ENCODE measurements around the gene SMIM14.
"Not testable (repeated sequence)": the region's sequence is repeated elsewhere in the genome, so short reads cannot be mapped to it uniquely, and the experiment has no call there.

The SMIM14 gene

DNA sequence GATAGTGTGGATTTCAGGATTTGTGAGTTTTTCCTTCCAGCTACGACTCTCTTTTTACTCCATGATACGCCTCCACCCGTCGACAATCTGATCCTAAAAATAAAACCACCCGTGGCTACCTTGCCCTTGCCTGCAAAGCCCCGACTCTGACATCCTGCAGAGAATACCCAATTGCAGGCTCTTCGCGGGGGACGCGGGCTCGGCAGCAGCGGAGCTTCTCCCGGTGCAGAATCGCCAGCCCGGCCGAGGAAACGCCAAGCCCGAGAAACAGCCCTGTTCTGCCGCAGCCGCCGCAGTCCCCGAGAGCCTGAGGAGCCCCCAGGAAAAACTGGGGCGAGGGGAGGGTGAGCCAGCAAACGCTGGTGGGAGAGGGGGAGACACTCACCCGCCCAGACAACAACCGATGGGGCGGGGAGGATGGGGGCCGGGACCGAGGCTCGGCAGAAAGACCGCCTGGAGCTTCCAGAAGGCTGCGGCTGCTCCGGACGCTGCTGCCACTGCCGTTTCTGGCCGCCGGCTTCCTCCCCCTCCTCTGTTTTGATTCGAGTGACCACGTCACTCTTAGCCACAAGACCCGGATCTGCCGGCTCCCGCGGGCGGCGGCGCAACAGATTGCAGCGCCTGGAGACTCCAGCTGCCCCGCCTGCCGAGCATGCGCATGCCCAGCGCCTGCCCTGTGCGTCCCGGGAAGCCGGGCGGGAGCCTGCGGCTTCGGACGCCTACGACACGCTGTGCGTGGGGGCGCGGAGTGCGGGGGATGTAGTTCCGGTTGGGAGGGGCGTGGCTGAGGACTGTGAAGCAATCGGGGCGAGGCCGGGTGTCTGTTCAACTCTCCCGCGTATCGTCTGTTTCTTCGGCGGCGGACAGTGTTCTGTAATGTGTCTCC is at the start of gene SMIM14:
Gene SMIM14 (minus strand): TSS at position 512 of the 886 bp plus-strand sequence. CDS start 33,720 bp downstream, outside the sequence.
- DNase-seq (ENCODE audit: low read depth in 4 of 4, low spot score in 1 of 4) = peak; percentile 70 to 90 (median 80)

DNA sequence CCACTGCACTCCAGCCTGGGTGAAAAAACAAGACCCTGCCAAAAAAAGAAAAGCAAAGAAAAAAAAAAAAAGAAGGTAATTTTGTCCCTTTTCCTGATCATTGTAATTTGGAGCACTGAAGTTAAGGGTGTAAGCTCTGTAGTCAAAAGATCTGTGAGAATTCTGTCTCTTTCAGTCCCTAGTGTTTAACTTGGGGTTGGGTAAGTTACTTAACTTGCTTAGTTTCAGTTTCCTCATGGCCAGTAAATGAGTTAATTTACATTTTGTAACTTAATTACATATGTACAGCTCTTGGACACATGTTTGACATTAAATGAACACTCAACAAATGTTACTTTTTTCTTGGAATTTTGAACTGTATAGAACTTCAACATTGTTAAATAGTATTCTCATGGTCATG is 48.3 kb upstream of the SMIM14 start:
- DNase-seq (ENCODE audit: low read depth in 4 of 4, low spot score in 1 of 4) = no peak

DNA sequence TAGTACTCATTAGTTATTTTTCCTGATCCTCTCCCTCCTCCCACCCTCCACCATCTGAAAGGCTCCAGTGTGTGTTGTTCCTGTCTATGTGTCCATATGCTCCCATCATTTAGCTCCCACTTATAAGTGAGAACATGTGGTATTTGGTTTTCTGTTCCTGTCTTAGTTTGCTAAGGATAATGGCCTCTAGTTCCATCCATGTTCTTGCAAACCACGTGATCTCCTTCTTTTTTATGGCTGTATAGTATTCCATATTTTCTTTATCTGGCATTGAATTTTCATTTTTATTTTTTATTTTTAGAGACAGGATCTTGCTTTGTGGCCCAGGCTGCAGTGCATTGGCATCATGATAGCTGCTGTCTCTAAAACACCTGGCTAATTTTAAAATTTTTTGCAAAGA is 47.3 kb upstream of the SMIM14 start:
- no peak for DNase-seq (ENCODE audit: low read depth in 4 of 4, low spot score in 1 of 4)

DNA sequence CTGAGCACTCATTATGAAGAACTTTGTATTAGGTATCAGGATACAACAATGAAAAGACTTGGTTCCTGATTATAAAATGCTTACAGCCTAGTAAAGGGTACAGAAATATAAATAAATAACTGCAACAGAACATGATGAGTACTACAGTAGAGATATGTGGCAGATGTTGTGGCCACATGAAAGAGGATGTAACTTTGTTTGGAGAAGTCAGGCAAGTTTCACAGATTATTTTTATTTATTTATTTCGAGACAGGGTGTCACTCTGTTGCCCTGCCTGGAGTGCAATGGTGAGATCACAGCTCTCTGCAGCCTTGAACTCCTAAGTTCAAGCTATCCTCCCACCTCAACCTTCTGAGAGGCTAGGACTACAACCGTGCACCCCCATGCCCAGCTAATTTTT is 43.5 kb upstream of the SMIM14 start:
- no peak for DNase-seq (ENCODE audit: low read depth in 4 of 4, low spot score in 1 of 4)

DNA sequence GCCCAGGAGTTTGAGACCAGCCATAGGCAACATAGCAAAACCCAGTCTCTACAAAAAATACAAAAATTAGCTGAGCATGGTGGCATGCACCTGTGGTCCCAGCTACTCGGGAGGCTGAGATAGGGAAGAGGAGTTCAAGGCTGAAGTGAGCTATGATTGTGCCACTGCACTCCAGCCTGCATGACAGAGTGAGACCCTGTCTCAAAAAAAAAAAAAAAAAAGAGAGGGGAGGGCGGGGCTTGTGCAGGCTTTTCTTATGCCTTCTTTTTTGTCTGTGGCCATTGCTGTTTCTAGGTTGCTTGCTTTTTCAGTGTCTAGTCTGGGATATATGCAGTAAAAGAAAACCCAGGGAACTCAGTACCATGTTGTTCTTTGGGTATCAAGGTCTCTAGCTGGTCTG is 42.3 kb upstream of the SMIM14 start:
- not testable (repeated sequence) for DNase-seq (ENCODE audit: low read depth in 4 of 4, low spot score in 1 of 4)

DNA sequence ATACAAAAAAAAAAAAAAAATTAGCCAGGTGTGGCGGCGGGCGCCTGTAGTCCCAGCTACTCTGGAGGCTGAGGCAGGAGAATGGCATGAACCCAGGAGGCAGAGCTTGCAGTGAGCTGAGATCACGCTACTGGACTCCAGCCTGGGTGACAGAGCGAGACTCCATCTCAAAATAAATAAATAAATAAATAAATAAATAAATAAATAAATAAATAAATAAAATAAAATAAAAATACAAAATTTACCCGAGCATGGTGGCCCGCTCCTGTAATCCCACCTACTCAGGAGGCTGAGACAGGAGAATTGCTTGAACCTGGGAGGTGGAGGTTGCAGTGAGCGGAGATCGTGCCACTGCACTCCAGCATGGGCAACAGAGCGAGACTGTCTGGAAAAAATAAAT is 37.0 kb upstream of the SMIM14 start:
- not testable (repeated sequence) for DNase-seq (ENCODE audit: low read depth in 4 of 4, low spot score in 1 of 4)

DNA sequence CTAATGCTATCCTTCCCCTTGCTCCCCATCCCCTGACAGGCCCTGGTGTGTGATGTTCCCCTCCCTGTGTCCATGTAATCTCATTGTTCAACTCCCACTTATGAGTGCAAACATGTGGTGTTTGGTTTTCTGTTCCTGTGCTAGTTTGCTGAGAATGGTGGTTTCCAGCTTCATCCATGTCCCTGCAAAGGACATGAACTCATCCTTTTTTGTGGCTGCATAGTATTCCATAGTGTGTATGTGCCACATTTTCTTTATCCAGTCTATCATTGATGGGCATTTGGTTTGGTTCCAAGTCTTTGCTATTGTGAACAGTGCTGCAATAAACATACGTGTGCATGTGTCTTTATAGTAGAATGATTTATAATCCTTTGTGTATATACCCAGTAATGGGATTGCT is 31.6 kb upstream of the SMIM14 start:
- DNase-seq (ENCODE audit: low read depth in 4 of 4, low spot score in 1 of 4) = not testable (repeated sequence)

DNA sequence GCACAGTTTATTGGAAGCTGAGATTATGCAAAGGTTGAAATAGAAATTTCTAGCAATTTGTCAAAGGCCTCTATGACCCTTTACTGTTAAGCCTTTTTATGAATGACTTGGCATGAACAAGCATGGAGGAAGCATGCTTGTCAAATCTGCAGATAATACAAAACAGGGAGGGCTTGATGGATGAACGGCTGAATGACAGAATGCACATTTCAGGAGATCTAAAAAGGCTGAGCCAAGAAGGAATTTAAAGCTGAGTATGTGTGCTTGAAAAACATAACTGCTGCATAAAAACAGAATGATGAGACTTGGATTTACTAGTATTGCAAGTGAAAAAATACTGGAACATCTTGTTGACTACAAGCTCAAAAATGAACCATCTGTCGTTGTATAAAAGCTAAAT is 30.2 kb upstream of the SMIM14 start:
- DNase-seq (ENCODE audit: low read depth in 4 of 4, low spot score in 1 of 4) = no peak

DNA sequence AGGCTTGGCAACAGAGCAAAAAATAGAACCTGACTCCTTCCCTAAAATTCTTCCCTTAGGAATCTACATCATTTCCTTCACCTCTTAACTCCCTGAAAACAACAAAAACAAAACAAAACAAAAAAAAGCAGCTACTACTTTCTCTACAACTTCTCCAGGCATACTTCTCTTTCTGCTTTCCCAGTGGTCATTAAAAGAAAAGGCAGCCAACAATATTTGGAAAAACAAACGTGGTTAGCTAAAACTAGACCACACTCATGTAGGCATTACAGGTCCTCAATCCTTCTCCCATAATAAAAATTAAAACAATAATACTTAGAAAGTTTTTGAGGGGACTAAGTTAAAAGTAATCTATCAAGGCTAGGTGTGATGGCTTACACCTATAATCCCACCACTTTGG is 29.0 kb upstream of the SMIM14 start:
- DNase-seq (ENCODE audit: low read depth in 4 of 4, low spot score in 1 of 4) = no peak

DNA sequence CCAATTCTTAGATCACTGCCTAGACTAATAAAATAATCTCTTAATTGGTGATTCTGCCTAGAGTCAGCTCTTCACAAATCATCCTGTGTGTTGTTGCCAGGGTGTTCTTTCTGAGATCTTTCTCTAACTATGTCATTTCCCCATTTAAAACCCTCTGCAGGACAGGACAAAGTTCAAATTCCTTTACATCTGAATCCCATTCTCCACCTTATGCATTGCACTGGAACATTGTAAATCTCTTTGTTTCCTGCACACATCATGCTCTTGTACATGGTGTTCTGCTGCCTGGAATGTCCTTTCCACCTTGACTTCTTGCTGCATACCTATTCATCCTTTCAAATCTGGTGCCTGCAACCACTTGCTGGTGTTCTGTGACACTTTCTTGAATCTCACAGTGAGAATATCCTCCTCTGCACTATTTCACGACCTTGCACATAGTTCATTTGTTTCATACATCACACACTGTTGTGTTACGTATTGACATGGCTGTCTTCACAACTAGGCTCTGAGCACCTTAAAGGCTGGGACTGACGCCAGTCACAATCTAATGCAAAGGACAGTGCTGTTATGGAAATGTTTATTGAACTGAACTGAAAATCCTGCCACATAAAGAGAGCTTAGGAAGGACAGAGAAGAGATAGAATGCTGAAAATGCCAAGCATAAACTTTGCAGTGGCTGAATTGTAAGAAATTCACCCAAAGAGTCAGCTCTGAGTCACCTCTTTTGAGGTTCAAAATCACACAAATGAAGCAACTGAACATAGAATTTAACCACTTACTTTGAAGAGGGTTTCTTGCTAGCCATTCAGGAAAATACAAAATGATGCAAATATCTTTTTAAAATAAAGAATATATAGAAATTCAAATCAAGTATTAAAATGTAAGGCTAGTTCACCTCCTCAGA is 26.4 kb upstream of the SMIM14 start:
- no peak for DNase-seq (ENCODE audit: low read depth in 4 of 4, low spot score in 1 of 4)

DNA sequence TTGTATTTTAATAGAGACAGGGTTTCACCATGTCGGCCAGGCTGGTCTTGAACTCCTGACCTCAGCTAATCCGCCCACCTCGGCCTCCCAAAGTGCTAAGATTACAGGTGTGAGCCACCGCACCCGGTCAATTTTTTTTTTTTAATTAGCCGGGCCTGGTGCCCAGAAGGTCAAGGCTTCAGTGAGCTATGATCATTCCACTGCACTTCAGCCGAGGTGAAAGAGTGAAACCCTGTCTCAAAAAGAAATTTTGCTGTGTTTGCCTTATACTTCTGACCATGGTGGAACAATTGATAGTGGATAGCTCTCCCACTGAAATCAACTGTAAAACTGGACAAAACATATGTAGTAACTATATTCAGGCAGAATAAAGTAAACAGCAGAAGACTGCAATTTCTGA is 24.0 kb upstream of the SMIM14 start:
- DNase-seq (ENCODE audit: low read depth in 4 of 4, low spot score in 1 of 4) = no peak

DNA sequence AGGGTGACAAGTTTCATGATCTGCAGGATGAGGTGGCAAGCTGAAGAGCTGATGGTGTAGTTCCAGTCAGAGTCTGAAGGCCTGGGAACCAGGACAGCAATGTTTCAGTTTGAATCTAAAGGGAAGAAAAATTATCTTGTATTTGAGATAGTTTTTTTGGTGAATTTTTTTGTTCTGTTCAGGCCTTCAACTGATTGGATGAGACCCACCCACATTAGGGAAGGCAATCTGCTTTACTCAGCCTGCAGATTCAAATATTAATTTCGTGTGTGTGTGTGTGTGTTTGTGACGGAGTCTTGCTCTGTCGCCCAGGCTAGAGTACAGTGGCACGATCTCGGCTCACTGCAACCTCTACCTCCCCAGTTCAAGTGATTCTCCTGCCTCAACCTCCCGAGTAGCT is 22.1 kb upstream of the SMIM14 start:
- no peak for DNase-seq (ENCODE audit: low read depth in 4 of 4, low spot score in 1 of 4)

DNA sequence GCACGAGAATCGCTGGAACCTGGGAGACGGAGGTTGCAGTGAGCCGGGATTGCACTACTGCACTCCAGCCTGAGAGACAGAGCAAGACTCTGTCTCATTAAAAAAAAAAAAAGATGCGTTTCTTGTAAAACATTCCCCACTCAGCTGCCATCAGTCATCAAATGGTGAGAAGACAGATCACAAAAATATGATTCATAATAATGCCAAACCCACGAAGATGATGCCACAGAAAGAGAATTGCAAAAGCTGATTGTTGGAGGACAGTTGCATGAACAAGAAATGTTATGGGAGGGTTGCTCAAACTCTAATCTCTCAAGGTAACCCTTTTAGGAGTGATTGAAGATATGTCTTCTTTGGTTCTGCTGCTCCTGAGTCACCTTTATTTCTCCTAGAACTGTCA is 21.4 kb upstream of the SMIM14 start:
- no peak for DNase-seq (ENCODE audit: low read depth in 4 of 4, low spot score in 1 of 4)

DNA sequence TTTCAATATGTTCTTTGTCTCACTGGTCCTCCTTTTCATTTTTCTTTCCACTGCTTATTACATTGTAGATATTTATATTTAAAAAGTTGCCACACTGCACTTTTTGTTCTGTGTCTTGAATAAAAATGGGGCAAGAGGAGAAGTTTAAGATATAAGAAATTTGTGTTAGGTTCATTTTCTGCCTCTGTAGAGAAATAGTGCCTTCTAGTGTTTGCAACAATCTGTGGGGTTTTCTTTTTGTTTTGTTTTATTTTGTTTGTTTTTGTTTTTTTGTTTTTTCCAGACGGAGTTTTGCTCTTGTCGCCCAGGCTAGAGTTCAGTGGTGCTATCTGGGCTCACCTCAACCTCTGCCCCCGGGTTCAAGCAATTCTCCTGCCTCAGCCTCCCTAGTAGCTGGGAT is 20.1 kb upstream of the SMIM14 start:
- DNase-seq (ENCODE audit: low read depth in 4 of 4, low spot score in 1 of 4) = no peak

DNA sequence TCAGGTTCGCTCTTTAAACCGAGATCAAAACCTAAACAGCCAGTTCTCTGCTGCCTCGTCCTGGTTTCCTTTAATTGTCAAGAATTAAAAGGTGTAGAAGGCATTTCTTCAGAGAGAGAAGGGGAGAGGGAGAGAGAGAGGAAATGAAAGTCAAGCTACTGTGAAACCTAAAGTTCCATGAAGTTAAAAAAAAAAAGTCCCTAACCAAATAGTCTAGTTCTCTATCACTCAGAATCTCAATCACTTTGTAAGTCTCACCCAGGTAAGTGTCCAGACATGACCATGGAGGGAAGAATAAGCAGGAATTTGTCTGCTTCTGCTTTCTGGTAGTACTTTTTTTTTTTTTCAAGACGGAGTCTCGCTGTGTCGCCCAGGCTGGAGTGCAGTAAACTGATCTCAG is 18.8 kb upstream of the SMIM14 start:
- no peak for DNase-seq (ENCODE audit: low read depth in 4 of 4, low spot score in 1 of 4)

DNA sequence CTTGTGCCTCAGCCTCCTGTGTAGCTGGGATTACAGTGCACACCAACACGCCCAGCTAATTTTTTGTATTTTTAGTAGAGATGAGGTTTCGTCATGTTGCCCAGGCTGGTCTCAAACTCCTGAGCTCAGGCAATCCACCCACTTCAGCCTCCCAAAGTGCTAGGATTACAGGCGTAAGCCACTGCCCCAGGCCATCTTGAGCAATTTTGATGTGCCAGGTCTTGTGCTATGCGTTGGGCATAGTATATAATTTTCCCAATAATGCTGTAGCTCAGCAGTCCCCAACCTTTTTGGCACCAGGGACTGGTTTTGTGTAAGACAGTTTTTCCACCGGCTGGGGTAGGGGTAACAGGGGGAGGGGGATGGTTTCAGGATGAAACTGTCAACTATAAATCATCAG is 18.0 kb upstream of the SMIM14 start:
- DNase-seq (ENCODE audit: low read depth in 4 of 4, low spot score in 1 of 4) = not testable (repeated sequence)

DNA sequence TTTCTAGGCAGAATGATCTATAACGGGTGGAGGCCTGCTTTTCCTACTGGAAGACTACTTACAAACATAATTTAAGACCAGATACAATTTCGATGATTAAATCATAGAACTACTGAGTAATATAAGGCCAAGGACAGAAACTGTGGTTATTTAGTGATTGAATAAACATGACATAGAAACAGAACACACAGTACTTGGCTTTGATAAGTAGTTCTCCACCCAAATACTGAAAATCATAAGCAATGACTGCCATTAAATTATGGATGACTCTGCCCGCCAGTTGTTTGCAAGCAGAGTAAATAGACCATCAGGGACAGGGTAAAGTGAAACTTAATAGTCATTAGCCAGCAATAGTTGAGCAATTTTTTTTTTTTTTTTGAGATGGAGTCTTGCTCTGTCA is 17.2 kb upstream of the SMIM14 start:
- no peak for DNase-seq (ENCODE audit: low read depth in 4 of 4, low spot score in 1 of 4)

DNA sequence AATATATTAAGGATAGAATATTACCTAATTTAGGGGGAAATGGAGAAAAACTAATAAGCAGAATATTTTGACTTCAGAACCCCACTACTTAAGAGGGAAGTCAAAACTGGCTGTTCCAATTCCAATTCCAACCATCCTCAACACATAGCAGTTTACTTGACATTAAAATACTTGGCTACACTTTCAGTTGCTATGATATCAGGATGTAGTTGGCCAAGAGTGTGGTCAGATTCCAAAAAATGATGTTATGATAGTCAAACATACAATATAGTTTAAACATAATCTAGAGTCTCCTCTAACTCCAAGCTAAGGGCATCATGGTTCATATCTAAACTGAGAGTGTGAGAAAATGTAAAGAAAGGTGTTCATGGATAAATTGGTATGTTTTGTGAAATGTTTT is 16.5 kb upstream of the SMIM14 start:
- no peak for DNase-seq (ENCODE audit: low read depth in 4 of 4, low spot score in 1 of 4)

DNA sequence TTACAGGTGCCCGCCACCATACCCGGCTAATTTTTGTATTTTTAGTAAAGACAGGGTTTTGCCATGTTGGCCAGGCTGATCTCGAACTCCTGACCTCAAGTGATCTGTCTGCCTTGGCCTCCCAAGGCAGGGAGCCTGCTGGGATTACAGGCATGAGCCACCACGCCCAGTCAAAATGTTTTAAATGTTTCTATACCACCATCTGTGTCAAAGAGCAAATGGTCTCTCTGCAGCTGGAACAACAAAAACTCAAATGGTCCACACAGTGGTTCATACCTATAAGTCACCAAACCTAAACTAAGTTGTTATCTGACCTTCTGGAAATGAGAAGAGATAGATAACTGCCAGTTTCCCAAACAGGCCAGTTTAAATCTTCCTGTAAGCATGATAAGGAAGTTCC is 12.9 kb upstream of the SMIM14 start:
- not testable (repeated sequence) for DNase-seq (ENCODE audit: low read depth in 4 of 4, low spot score in 1 of 4)

DNA sequence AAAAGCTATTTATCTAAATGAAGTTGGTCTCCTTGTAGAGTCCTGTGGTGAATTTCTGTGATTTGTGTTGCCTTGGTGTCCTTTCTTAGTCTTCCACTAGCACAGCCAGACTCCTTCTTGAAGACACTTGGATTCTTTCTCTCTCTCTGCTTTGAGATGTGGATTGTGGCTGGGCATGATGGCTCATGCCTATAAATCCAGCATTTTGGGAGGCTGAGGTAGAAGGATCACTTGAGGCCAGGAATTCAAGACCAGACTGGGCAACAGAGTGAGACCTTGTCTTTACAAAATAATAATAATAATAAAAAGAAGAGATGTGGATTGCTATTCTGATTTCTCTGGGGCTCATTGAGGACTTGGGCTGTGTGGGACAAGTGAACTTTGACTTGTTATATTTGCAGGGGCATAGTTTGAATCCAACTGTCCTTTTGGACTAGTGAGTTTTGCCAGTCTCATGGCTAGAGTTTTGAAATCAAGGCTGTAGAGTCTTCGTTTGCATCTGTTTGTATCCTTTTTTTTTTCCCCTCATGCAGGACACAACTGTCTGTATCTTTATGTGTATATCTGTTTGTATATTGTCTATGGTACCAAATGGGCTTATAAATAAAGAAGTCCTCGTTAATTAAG is 11.1 kb upstream of the SMIM14 start:
- no peak for DNase-seq (ENCODE audit: low read depth in 4 of 4, low spot score in 1 of 4)

DNA sequence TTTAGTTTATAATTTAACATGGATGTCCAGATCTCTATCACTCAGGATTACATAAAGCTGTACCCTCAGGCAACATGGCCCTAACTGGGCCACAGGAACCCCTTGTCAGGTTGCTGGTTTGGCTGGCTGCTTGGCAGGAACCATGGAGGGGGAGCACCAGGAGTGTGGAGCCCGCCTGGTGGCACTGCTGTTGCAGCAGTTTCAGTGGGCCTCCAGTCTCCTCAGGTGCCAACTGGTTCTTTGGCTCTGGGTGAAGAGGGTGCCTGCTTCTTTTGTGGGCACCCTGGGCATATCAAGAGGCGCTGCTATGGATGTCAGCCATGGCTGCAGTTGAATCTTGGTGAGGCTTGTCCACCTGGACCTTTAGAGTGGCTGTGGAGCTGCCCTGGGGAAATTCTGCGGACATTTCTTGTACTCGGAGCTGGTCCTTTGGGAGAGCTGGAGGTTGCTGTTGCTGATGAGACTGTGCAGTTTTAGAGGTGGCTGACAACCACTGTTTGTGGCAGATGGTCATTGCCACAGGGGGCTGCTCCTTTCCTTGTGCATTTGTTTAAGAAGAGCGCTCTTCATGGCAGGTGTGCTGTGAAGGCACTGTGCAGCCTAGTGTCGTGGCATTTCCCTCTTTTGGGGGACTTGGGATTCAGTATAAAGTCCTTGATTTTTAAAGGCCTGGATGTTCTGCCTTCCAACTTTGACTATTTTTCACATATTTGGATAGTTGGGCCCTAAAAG is 10.3 kb upstream of the SMIM14 start:
- no peak for DNase-seq (ENCODE audit: low read depth in 4 of 4, low spot score in 1 of 4)

Measured in stimulated activated CD4-positive, alpha-beta T cell treated with anti-CD3 and anti-CD28 coated beads, Interleukin-1b, Interleukin-23, amount 100 ng/mL, for 24 hours (primary cell).